ENCODE results near the gene SLC4A2.

Gene SLC4A2

DNA sequence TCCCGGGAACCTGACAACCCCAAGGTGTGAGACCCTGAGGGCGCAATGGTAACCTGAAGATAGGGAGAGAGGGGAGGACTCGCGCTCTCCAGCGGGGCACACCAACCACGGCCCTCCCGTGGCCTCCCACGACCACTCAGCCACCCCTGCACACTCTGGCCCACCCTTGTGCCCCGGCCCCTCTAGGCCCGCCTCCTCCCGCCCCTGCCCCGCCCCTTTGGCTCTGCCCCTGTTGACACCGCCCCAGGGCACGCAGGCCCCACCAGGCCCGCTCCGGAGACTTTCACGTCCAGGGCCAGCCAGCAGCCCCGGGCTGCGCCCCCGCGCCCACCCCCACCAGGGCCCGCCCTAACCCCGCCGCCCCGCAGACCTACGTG lies 46.0 kb upstream of the SLC4A2 start:
- DNase-seq (ENCODE audit: low read depth) = no peak
- TF ChIP-seq, protein P1, sequence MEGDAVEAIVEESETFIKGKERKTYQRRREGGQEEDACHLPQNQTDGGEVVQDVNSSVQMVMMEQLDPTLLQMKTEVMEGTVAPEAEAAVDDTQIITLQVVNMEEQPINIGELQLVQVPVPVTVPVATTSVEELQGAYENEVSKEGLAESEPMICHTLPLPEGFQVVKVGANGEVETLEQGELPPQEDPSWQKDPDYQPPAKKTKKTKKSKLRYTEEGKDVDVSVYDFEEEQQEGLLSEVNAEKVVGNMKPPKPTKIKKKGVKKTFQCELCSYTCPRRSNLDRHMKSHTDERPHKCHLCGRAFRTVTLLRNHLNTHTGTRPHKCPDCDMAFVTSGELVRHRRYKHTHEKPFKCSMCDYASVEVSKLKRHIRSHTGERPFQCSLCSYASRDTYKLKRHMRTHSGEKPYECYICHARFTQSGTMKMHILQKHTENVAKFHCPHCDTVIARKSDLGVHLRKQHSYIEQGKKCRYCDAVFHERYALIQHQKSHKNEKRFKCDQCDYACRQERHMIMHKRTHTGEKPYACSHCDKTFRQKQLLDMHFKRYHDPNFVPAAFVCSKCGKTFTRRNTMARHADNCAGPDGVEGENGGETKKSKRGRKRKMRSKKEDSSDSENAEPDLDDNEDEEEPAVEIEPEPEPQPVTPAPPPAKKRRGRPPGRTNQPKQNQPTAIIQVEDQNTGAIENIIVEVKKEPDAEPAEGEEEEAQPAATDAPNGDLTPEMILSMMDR (IDR thresholded peaks at IDR 0.05; ENCODE audit: low read depth, low read length, missing control alignments) = no peak
- H3K4me3 ChIP-seq (ENCODE audit: low read depth, low read length) = peak overlapping the region; percentile 23
- in situ Hi-C loops (cut with HindIII; ENCODE audit: low sequenced_read_pairs) = no loop called here

DNA sequence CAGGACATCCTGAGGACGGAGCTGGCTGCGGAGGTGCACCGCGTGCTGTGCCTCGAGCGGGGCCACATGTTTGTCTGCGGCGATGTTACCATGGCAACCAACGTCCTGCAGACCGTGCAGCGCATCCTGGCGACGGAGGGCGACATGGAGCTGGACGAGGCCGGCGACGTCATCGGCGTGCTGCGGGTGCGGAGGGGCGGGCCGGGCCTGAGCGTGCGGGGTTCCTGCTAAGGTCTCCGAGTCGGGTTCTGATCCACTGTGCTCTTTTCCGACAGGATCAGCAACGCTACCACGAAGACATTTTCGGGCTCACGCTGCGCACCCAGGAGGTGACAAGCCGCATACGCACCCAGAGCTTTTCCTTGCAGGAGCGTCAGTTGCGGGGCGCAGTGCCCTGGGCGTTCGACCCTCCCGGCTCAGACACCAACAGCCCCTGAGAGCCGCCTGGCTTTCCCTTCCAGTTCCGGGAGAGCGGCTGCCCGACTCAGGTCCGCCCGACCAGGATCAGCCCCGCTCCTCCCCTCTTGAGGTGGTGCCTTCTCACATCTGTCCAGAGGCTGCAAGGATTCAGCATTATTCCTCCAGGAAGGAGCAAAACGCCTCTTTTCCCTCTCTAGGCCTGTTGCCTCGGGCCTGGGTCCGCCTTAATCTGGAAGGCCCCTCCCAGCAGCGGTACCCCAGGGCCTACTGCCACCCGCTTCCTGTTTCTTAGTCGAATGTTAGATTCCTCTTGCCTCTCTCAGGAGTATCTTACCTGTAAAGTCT lies 45.5 kb upstream of the SLC4A2 start:
- TF ChIP-seq, protein P1 (IDR thresholded peaks at IDR 0.05; ENCODE audit: low read depth, low read length, missing control alignments) = no peak
- peak overlapping the region; percentile 23 for H3K4me3 ChIP-seq (ENCODE audit: low read depth, low read length)
- in situ Hi-C loops (cut with HindIII; ENCODE audit: low sequenced_read_pairs) = no loop called here
- DNase-seq (ENCODE audit: low read depth) = no peak

DNA sequence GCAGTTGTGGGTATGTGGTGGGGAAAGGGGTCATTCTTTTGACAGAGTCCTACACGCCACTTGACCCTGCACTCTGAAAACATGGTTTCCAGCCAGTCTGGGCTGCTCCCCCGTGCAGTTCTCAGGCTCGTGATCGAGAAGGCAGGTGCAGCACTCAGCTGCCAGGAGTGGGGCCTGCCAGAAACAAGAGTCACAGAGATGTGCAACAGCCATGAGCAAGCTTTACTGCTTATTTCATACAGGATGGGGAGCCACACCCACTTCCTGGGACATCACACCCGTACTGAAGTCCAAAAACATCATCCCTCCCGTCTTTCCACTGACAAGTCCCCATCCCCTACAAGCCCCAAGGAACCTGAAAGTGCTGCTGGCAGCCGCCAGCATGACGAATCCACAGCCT lies 44.4 kb upstream of the SLC4A2 start:
- TF ChIP-seq, protein P1 (IDR thresholded peaks at IDR 0.05; ENCODE audit: low read depth, low read length, missing control alignments) = no peak
- DNase-seq (ENCODE audit: low read depth) = no peak
- no peak overlapping the region for H3K4me3 ChIP-seq (ENCODE audit: low read depth, low read length)
- in situ Hi-C loops (cut with HindIII; ENCODE audit: low sequenced_read_pairs) = no loop called here

DNA sequence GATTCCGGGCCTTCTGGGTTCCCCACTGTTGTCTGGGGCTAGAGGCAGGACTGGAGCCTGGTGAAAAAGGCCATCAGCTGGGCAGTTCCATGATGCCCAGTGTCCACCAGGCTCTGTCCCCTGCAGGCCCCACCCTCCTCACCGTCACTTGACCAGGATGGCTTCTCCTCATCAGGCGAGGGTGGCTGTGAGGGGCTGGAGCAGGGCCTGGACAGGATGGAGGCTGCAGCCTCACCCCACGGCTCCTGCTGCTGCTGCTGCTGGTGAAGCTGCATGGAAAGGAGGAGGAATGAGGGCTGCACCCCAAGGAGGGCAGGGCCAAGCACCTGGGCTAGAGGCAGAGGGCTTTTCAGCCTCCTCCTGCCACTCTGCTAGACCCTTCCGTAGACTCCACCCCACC lies 43.4 kb upstream of the SLC4A2 start:
- H3K4me3 ChIP-seq (ENCODE audit: low read depth, low read length) = no peak overlapping the region
- no peak for DNase-seq (ENCODE audit: low read depth)
- in situ Hi-C loops (cut with HindIII; ENCODE audit: low sequenced_read_pairs) = no loop called here
- TF ChIP-seq, protein P1 (IDR thresholded peaks at IDR 0.05; ENCODE audit: low read depth, low read length, missing control alignments) = no peak

DNA sequence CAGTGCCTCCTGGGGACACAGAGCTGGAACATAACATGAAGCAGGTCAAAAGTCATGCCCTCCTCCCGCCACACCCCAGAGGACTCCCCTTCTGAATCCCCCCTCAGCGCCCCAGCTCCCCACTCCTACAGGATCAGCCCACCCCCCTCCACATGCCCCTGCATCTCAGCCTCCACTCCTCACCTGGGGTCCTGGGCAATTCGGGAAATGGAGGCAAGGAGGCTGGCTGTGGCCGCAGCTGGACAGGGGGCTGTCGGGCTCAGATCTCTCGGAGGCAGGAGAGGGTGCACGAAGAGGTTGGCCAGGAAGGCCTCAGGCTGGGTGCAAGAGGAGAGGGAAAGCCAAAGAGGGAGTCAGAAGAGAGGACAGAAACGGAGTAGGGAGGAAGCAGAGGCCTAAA lies 42.9 kb upstream of the SLC4A2 start:
- in situ Hi-C loops (cut with HindIII; ENCODE audit: low sequenced_read_pairs) = no loop called here
- TF ChIP-seq, protein P1 (IDR thresholded peaks at IDR 0.05; ENCODE audit: low read depth, low read length, missing control alignments) = no peak
- H3K4me3 ChIP-seq (ENCODE audit: low read depth, low read length) = no peak overlapping the region
- DNase-seq (ENCODE audit: low read depth) = no peak

DNA sequence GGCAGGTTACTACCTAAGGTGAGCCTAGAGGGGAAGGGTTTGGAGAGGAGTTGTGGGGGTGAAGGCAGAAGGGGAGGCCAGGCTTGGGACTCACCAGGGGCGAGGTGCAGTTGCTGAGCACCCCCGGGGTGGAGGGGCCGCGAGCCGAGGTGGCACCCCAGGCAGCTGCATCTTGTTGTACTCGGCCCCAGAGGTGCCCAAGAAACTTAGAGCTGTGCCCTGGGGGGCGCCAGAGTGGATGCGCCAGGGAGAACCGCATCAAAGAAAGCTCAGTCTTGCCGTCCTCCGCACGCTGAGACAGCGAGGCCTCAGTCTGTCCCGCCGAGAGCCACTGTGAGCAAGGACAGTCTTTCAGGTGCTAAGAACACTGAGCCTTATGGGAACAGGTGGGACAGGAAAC lies 42.4 kb upstream of the SLC4A2 start:
- no peak for DNase-seq (ENCODE audit: low read depth)
- H3K4me3 ChIP-seq (ENCODE audit: low read depth, low read length) = no peak overlapping the region
- TF ChIP-seq, protein P1 (IDR thresholded peaks at IDR 0.05; ENCODE audit: low read depth, low read length, missing control alignments) = no peak
- in situ Hi-C loops (cut with HindIII; ENCODE audit: low sequenced_read_pairs) = no loop called here
